ENCODE data around the gene MYOM1.

- no peak for TF ChIP-seq POLR2AphosphoS5 (IDR thresholded peaks at IDR 0.05; ENCODE audit: low read depth, low read length)
- TF ChIP-seq REST (IDR thresholded peaks at IDR 0.05; ENCODE audit: insufficient read depth in 1 of 2, low read depth in 2 of 2, low read length in 2 of 2): no peak
- TF ChIP-seq TAF1 (IDR thresholded peaks at IDR 0.05; ENCODE audit: borderline replicate concordance, insufficient read depth, low read length): no peak
- no peak for TF ChIP-seq FOXP2 (optimal IDR thresholded peaks at IDR 0.05; ENCODE audit: borderline replicate concordance, extremely low read depth, extremely low read length, insufficient read depth)
- no peak for TF ChIP-seq SIN3A (IDR thresholded peaks at IDR 0.05; ENCODE audit: borderline replicate concordance, insufficient read depth, low read length)
These were observed 14.7 kb upstream of the MYOM1 start for GRCh38 chr18:3234457-3234856.
